Non-pigmented ciliary epithelial cell (primary cell): ENCODE data around the gene TOMM70.

Experiments
- DNase-seq: peaks from one replicate; pipeline ENCODE4 v3.0.0-alpha.2; 2010; ENCODE audit warnings: low read depth

The TOMM70 gene

GRCh38 chr3:100324044-100324443, 76.8 kb downstream of the TOMM70 start:
- DNase-seq, result no peak

GRCh38 chr3:100319951-100320350, 80.9 kb downstream of the TOMM70 start:
- no peak for DNase-seq

- no peak for DNase-seq
Observed at GRCh38 chr3:100317912-100318311, 83.0 kb downstream of the TOMM70 start.

DNA sequence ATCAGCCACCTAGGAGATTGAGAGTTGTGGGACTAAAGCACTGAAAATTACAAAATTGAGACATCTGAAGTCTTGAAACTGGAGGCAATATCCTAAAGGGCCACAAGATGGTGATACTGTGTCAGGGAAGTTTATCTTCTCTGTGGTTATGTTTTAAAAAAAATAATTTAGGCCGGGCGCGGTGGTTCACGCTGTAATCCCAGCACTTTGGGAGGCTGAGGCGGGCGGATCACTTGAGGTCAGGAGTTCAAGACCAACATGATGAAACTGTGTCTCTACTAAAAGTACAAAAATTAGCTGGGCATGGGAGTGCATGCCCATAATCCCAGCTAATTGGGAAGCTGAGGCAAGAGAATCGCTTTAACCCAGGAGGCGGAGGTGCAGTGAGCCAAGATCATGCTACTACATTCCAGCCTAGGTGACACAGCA, 84.2 kb downstream of the TOMM70 start:
- DNase-seq, result peak; percentile 30
